ENCODE measurements around the gene TP53RK.

Gene TP53RK

DNA sequence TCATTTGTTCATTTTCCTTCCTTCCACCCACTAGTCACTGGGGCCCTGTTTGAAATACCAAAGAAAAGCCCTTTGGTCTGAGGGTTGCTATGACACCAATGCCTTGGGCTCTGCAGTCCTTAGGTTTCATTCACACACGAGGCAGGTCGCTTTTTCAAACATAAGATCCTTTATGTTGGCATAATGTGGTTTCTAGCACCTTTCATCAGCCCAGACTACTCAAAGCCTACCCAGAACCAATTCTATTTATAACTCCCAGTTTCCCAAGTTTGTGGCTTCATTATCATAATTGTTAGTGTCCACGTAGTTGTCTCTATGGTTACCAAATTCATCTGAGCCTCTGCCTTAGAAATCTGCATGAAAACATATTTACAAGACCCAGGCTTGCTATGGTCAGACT, 6.6 kb upstream of the TP53RK start:
- Histone ChIP-seq H3K36me3 (ENCODE audit: insufficient read depth, low read length) (no peaks in the 10 kb centered on the region), H3K9me3 (ENCODE audit: insufficient read depth, low read depth, low read length) (no peaks in the 10 kb centered on the region), H2AFZ (ENCODE audit: low read length) (0 out of 2 replicates have a peak overlapping the region, but pooled peaks have one; percentile 1), H3K4me2 (ENCODE audit: low read depth, low read length, poor library complexity, severe bottlenecking) (peak overlapping the region; percentile 47), H3K9me2 (replicated peaks; ENCODE audit: low read depth, low read length) (no peaks in the 10 kb centered on the region), H3K27me3 (ENCODE audit: insufficient read depth, low read length, poor library complexity, severe bottlenecking) (no peaks in the 10 kb centered on the region), H3K79me2 (ENCODE audit: insufficient read depth, low read length) (no peaks in the 10 kb centered on the region), H3K9ac (ENCODE audit: low read depth, low read length, poor library complexity, severe bottlenecking) (no peak overlapping the region), H3K4me1 (ENCODE audit: insufficient read depth, low read length, poor library complexity, severe bottlenecking) (peaks cover 24% of the 10 kb centered on the region), H3K4me3 (ENCODE audit: low read length, poor library complexity, severe bottlenecking) (no peak overlapping the region), H3F3A (ENCODE audit: low read depth) (no peaks in the 10 kb centered on the region), H4K20me1 (ENCODE audit: insufficient read depth, low read length, poor library complexity, severe bottlenecking) (no peaks in the 10 kb centered on the region)
- TF ChIP-seq, protein P1, sequence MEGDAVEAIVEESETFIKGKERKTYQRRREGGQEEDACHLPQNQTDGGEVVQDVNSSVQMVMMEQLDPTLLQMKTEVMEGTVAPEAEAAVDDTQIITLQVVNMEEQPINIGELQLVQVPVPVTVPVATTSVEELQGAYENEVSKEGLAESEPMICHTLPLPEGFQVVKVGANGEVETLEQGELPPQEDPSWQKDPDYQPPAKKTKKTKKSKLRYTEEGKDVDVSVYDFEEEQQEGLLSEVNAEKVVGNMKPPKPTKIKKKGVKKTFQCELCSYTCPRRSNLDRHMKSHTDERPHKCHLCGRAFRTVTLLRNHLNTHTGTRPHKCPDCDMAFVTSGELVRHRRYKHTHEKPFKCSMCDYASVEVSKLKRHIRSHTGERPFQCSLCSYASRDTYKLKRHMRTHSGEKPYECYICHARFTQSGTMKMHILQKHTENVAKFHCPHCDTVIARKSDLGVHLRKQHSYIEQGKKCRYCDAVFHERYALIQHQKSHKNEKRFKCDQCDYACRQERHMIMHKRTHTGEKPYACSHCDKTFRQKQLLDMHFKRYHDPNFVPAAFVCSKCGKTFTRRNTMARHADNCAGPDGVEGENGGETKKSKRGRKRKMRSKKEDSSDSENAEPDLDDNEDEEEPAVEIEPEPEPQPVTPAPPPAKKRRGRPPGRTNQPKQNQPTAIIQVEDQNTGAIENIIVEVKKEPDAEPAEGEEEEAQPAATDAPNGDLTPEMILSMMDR (conservative IDR thresholded peaks at IDR 0.05; ENCODE audit: low read length) = no peak
- TF ChIP-seq EZH2phosphoT487 (IDR thresholded peaks at IDR 0.05; ENCODE audit: borderline replicate concordance) = no peak

DNA sequence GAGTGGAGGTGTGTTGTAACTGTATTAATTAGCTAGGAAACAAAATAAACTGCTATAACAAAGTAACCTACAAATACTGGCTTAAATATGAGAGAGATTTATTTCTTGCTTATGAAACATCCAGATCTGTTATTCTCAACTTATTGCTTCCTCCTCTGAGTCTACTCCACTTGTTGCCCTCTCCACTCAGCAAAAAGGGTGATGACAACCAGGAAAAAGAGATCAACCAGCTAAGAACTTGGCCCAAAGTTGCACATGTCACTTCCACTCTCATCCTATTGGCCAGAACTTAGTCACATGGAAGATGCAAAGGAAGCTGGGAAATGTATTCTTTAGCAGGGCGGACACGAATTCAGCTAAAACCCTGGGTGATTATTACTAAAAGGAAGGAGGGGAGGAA, 5.2 kb upstream of the TP53RK start:
- Histone ChIP-seq H3K4me2 (ENCODE audit: low read depth, low read length, poor library complexity, severe bottlenecking) (peak overlapping the region; percentile 68), H3K27me3 (ENCODE audit: insufficient read depth, low read length, poor library complexity, severe bottlenecking) (no peaks in the 10 kb centered on the region), H3K9me2 (replicated peaks; ENCODE audit: low read depth, low read length) (no peaks in the 10 kb centered on the region), H3K79me2 (ENCODE audit: insufficient read depth, low read length) (no peaks in the 10 kb centered on the region), H3K4me1 (ENCODE audit: insufficient read depth, low read length, poor library complexity, severe bottlenecking) (peaks cover 30% of the 10 kb centered on the region), H3K9me3 (ENCODE audit: insufficient read depth, low read depth, low read length) (no peaks in the 10 kb centered on the region), H4K20me1 (ENCODE audit: insufficient read depth, low read length, poor library complexity, severe bottlenecking) (no peaks in the 10 kb centered on the region), H2AFZ (ENCODE audit: low read length) (peak overlapping the region; percentile 62; the same call in 1 of the 2 replicates), H3F3A (ENCODE audit: low read depth) (no peaks in the 10 kb centered on the region), H3K9ac (ENCODE audit: low read depth, low read length, poor library complexity, severe bottlenecking) (peak overlapping the region; percentile 8), H3K4me3 (ENCODE audit: low read length, poor library complexity, severe bottlenecking) (peak overlapping the region; percentile 7), H3K36me3 (ENCODE audit: insufficient read depth, low read length) (no peaks in the 10 kb centered on the region)
- TF ChIP-seq, protein P1 (conservative IDR thresholded peaks at IDR 0.05; ENCODE audit: low read length) = no peak
- no peak for TF ChIP-seq EZH2phosphoT487 (IDR thresholded peaks at IDR 0.05; ENCODE audit: borderline replicate concordance)

- no peak for TF ChIP-seq EZH2phosphoT487 (IDR thresholded peaks at IDR 0.05; ENCODE audit: borderline replicate concordance)
- TF ChIP-seq, protein P1 (conservative IDR thresholded peaks at IDR 0.05; ENCODE audit: low read length) = no peak
- Histone ChIP-seq H3K27me3 (ENCODE audit: insufficient read depth, low read length, poor library complexity, severe bottlenecking) (no peaks in the 10 kb centered on the region), H3K79me2 (ENCODE audit: insufficient read depth, low read length) (peaks cover 32% of the 10 kb centered on the region), H3K36me3 (ENCODE audit: insufficient read depth, low read length) (no peaks in the 10 kb centered on the region), H3K4me1 (ENCODE audit: insufficient read depth, low read length, poor library complexity, severe bottlenecking) (peaks cover 36% of the 10 kb centered on the region), H3K9me3 (ENCODE audit: insufficient read depth, low read depth, low read length) (no peaks in the 10 kb centered on the region), H3K4me3 (ENCODE audit: low read length, poor library complexity, severe bottlenecking) (no peak overlapping the region), H2AFZ (ENCODE audit: low read length) (no peak overlapping the region), H3K9me2 (replicated peaks; ENCODE audit: low read depth, low read length) (no peaks in the 10 kb centered on the region), H3K9ac (ENCODE audit: low read depth, low read length, poor library complexity, severe bottlenecking) (no peak overlapping the region), H4K20me1 (ENCODE audit: insufficient read depth, low read length, poor library complexity, severe bottlenecking) (peaks cover 28% of the 10 kb centered on the region), H3F3A (ENCODE audit: low read depth) (no peaks in the 10 kb centered on the region), H3K4me2 (ENCODE audit: low read depth, low read length, poor library complexity, severe bottlenecking) (no peak overlapping the region)
Measured at GRCh38 chr20:46691196-46691595, 2.0 kb upstream of the TP53RK start.
